Smooth muscle cell (in vitro differentiated cells): ENCODE data around the gene FLNA. TPM values are rescaled to one million over a fixed set of nuclear protein-coding genes. Genes with fewer than 3 reads are reported as not detected.

ENCODE experiments used
- DNase-seq: peaks from one replicate; lab custom pipeline; 2025; ENCODE audit not compliant: unreplicated experiment; lab: John Stamatoyannopoulos, UW
- H2AFZ ChIP-seq: fragments of 200-600 bp; sonication (generic); 2 replicates; pipeline ENCODE4 v1.6.0; 2016; ENCODE audit warnings: antibody characterized with exemption, low read depth, mild to moderate bottlenecking
- H3F3A ChIP-seq: fragments of 200-600 bp; sonication (generic); 2 replicates; pipeline ENCODE4 v1.6.0; 2017; ENCODE audit warnings: antibody characterized with exemption, low read depth
- H3K27ac ChIP-seq: fragments of 200-600 bp; sonication (generic); 2 replicates; pipeline ENCODE4 v1.5.1; 2016; ENCODE audit warnings: low read depth, mild to moderate bottlenecking
- H3K27me3 ChIP-seq: fragments of 200-600 bp; sonication (generic); 2 replicates; pipeline ENCODE4 v1.6.1; 2016; ENCODE audit warnings: low read depth, mild to moderate bottlenecking
- H3K36me3 ChIP-seq: fragments of 200-600 bp; sonication (generic); 2 replicates; pipeline ENCODE4 v1.5.1; 2016; ENCODE audit warnings: low read depth
- H3K4me1 ChIP-seq: fragments of 200-600 bp; sonication (generic); 2 replicates; pipeline ENCODE4 v1.5.1; 2016; ENCODE audit warnings: low read depth
- H3K4me2 ChIP-seq: fragments of 200-600 bp; sonication (generic); 2 replicates; pipeline ENCODE4 v1.6.0; 2016; ENCODE audit warnings: mild to moderate bottlenecking
- H3K4me3 ChIP-seq: fragments of 200-600 bp; sonication (generic); 2 replicates; pipeline ENCODE4 v1.5.1; 2016; ENCODE audit warnings: mild to moderate bottlenecking
- H3K79me2 ChIP-seq: fragments of 200-600 bp; sonication (generic); 2 replicates; pipeline ENCODE4 v1.6.0; 2016; ENCODE audit warnings: low read depth, mild to moderate bottlenecking
- H3K9ac ChIP-seq: fragments of 200-600 bp; sonication (generic); 2 replicates; pipeline ENCODE4 v1.6.0; 2016; ENCODE audit warnings: low read depth
- H3K9me3 ChIP-seq: fragments of 200-600 bp; sonication (generic); replicated peaks from 2 replicates; pipeline ENCODE4 v1.5.1; 2016; ENCODE audit warnings: low read depth
- H4K20me1 ChIP-seq: fragments of 200-600 bp; sonication (generic); 2 replicates; pipeline ENCODE4 v1.6.0; 2016; ENCODE audit warnings: low read depth
- CTCF ChIP-seq: fragments of 200-600 bp; sonication (generic); IDR thresholded peaks from 2 replicates; pipeline ENCODE4 v1.5.1; 2017; ENCODE audit warnings: borderline replicate concordance, mild to moderate bottlenecking, antibody characterized with exemption; ENCODE audit not compliant: insufficient read depth, poor library complexity, severe bottlenecking
- WGBS: methylation state at CpG from one replicate; pipeline ENCODE4 v1.1.7; 2016; ENCODE audit warnings: low lambda C conversion rate; 5-methylcytosine and 5-hydroxymethylcytosine counted together
- polyA plus RNA-seq: library from polyadenylated mRNA; unstranded; fragments of >200 nt; fragmentation: Nextera tagmentation; extraction: Ambion mirVana; gene quantifications from 2 replicates; pipeline ENCODE4 v1.2.1, GENCODE V29; 2016
- total RNA-seq: library from RNA; depleted of rRNA; stranded (reverse); fragments of >200 nt; gene quantifications from 2 replicates; pipeline ENCODE4 v1.2.3, GENCODE V29; 2014

FLNA gene
- total and polyA plus RNA-seq, 2 experiments from 2014 or later, result 860 to 1,632 TPM

- no peak overlapping the region for H3K4me2 ChIP-seq
- H3K36me3 ChIP-seq, result no peaks in the 10 kb centered on the region
- H2AFZ ChIP-seq, result no peak overlapping the region
- no peaks in the 10 kb centered on the region for H3K4me1 ChIP-seq
- H3K9me3 ChIP-seq, result no peaks in the 10 kb centered on the region
- no peak overlapping the region for H3K27ac ChIP-seq
- H3F3A ChIP-seq, result peaks cover 4% of the 10 kb centered on the region
- WGBS, result 88% methylated on average over 16 of the region's 16 CpGs
- no peak for TF ChIP-seq CTCF
- peaks cover 15% of the 10 kb centered on the region for H3K79me2 ChIP-seq
- H3K4me3 ChIP-seq, result no peak overlapping the region
- H3K9ac ChIP-seq, result no peak overlapping the region
- no peak for DNase-seq
- no peaks in the 10 kb centered on the region for H3K27me3 ChIP-seq
- H4K20me1 ChIP-seq, result peaks cover 28% of the 10 kb centered on the region
Observed at GRCh38 chrX:154404625-154405192, 30.3 kb upstream of the FLNA start.

GRCh38 chrX:154403858-154404257 lies 29.4 kb upstream of the FLNA start:
- Histone ChIP-seq H3K79me2 (peaks cover 24% of the 10 kb centered on the region), H3K4me2 (no peak overlapping the region), H3K4me1 (no peaks in the 10 kb centered on the region), H3K9ac (no peak overlapping the region), H3F3A (peaks cover 4% of the 10 kb centered on the region), H3K9me3 (no peaks in the 10 kb centered on the region), H2AFZ (no peak overlapping the region), H3K27ac (no peak overlapping the region), H3K36me3 (no peaks in the 10 kb centered on the region), H3K4me3 (no peak overlapping the region), H4K20me1 (peaks cover 37% of the 10 kb centered on the region), H3K27me3 (no peaks in the 10 kb centered on the region)
- no peak for DNase-seq
- WGBS, result 81% methylated on average over 4 of the region's 4 CpGs
- TF ChIP-seq CTCF, result no peak

- Histone ChIP-seq H3F3A (peaks cover 4% of the 10 kb centered on the region), H3K9me3 (no peaks in the 10 kb centered on the region), H3K4me3 (no peak overlapping the region), H3K4me2 (no peak overlapping the region), H3K36me3 (no peaks in the 10 kb centered on the region), H2AFZ (no peak overlapping the region), H3K4me1 (no peaks in the 10 kb centered on the region), H3K27me3 (no peaks in the 10 kb centered on the region), H4K20me1 (peaks cover 43% of the 10 kb centered on the region), H3K27ac (no peak overlapping the region), H3K79me2 (peaks cover 25% of the 10 kb centered on the region), H3K9ac (no peak overlapping the region)
- TF ChIP-seq CTCF, result no peak
- 92% methylated on average over 10 of the region's 10 CpGs for WGBS
- DNase-seq, result no peak
Observed at GRCh38 chrX:154403192-154403591, 28.8 kb upstream of the FLNA start.

GRCh38 chrX:154402622-154403127 lies 28.2 kb upstream of the FLNA start:
- H3K4me3 ChIP-seq, result no peak overlapping the region
- no peak overlapping the region for H3K4me2 ChIP-seq
- peaks cover 43% of the 10 kb centered on the region for H4K20me1 ChIP-seq
- no peak for DNase-seq
- H3K27ac ChIP-seq, result no peak overlapping the region
- no peaks in the 10 kb centered on the region for H3K36me3 ChIP-seq
- H3K9me3 ChIP-seq, result no peaks in the 10 kb centered on the region
- no peaks in the 10 kb centered on the region for H3K27me3 ChIP-seq
- H3F3A ChIP-seq, result peaks cover 4% of the 10 kb centered on the region
- H3K79me2 ChIP-seq, result peaks cover 20% of the 10 kb centered on the region
- WGBS, result 80% methylated on average over 19 of the region's 19 CpGs
- no peak for TF ChIP-seq CTCF
- no peak overlapping the region for H3K9ac ChIP-seq
- no peaks in the 10 kb centered on the region for H3K4me1 ChIP-seq
- no peak overlapping the region for H2AFZ ChIP-seq
